ENCODE measurements around the gene ALMS1.

Gene ALMS1

DNA sequence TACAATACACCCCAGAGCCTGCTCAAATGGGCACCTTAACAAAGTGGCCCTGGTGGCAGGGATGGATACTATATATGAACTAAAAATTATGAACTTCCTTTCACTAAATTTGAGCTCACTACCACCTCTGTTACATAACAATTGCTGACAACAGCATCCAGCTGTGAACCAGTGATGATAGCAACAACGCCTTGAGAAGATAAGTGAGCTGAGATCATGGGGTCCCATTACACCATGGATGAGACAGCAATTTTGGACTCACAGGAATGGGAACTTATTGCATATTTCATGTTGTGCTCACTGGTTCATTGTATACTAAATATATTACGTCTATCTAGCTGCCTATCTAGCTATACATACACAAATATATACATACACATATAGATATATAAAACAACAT is 16.9 kb upstream of the ALMS1 start:
- Histone ChIP-seq H3K4me1 (ENCODE audit: control insufficient read depth, insufficient read depth, low read length) (no peaks in the 10 kb centered on the region), H3K9me3 (ENCODE audit: control insufficient read depth in 2 of 2, low read length in 2 of 2) (no peaks in the 10 kb centered on the region)

DNA sequence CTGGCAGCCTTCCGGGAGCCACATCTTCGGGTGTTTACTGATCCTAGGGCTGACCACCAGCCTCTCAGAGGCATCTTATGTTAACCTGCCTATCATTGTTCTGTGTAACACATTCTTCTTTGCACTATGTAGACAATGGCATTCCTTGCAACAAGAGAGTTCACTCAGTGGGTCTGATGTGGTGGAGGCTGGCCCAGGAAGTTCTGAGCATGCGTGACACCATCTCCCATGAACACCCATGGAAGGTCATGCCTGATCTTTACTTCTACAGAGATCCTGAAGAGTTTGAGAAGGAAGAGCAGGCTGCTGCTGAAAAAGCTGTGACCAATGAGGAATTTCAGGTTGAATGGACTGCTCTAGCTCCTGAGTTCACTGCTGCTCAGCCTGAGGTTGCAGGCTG is 15.3 kb upstream of the ALMS1 start:
- H3K4me1 ChIP-seq (ENCODE audit: control insufficient read depth, insufficient read depth, low read length): no peaks in the 10 kb centered on the region
- no peak overlapping the region for H3K9ac ChIP-seq (ENCODE audit: low read length in 2 of 2)
- no peak overlapping the region for H3K4me3 ChIP-seq (ENCODE audit: low read length in 2 of 2)
- H3K36me3 ChIP-seq (ENCODE audit: control insufficient read depth in 2 of 2, insufficient read depth in 2 of 2, low read length in 2 of 2): no peaks in the 10 kb centered on the region
- H3K27ac ChIP-seq (ENCODE audit: low read length): no peak overlapping the region
- no peaks in the 10 kb centered on the region for H3K9me3 ChIP-seq (ENCODE audit: control insufficient read depth in 2 of 2, low read length in 2 of 2)
- H3K27me3 ChIP-seq (ENCODE audit: control insufficient read depth in 1 of 2, insufficient read depth in 2 of 2, low read length in 2 of 2): no peaks in the 10 kb centered on the region

More for the DNA sequence above, 16.9 kb upstream of the ALMS1 start:
- Histone ChIP-seq H3K4me3 (ENCODE audit: low read length in 2 of 2) (no peak overlapping the region), H3K36me3 (ENCODE audit: control insufficient read depth in 2 of 2, insufficient read depth in 2 of 2, low read length in 2 of 2) (no peaks in the 10 kb centered on the region), H3K9ac (ENCODE audit: low read length in 2 of 2) (no peak overlapping the region), H3K27me3 (ENCODE audit: control insufficient read depth in 1 of 2, insufficient read depth in 2 of 2, low read length in 2 of 2) (no peaks in the 10 kb centered on the region), H3K27ac (ENCODE audit: low read length) (no peak overlapping the region)

DNA sequence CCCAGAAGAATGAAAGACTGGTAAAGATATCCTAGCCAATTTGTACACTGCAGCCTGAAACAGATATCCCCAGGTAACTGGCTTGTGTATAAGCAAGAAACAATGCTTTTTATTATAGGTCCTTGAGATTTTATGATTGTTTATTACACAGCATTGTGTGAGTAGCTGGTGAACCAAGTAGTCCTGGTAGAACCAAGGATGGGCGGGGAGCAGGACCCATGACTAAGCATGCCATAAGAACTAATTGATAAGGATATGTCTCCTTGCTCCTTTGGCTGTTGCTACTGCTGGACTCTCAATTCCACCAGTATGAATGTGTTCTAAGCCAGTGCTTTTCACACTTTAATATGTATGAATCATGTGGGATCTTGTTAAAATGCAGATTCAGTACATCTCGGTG is 12.3 kb upstream of the ALMS1 start:
- H3K9ac ChIP-seq (ENCODE audit: low read length in 2 of 2): no peak overlapping the region
- no peak overlapping the region for H3K27ac ChIP-seq (ENCODE audit: low read length)
- no peaks in the 10 kb centered on the region for H3K4me1 ChIP-seq (ENCODE audit: control insufficient read depth, insufficient read depth, low read length)
- H3K9me3 ChIP-seq (ENCODE audit: control insufficient read depth in 2 of 2, low read length in 2 of 2): no peaks in the 10 kb centered on the region
- H3K4me3 ChIP-seq (ENCODE audit: low read length in 2 of 2): no peak overlapping the region
- no peaks in the 10 kb centered on the region for H3K36me3 ChIP-seq (ENCODE audit: control insufficient read depth in 2 of 2, insufficient read depth in 2 of 2, low read length in 2 of 2)
- no peaks in the 10 kb centered on the region for H3K27me3 ChIP-seq (ENCODE audit: control insufficient read depth in 1 of 2, insufficient read depth in 2 of 2, low read length in 2 of 2)

DNA sequence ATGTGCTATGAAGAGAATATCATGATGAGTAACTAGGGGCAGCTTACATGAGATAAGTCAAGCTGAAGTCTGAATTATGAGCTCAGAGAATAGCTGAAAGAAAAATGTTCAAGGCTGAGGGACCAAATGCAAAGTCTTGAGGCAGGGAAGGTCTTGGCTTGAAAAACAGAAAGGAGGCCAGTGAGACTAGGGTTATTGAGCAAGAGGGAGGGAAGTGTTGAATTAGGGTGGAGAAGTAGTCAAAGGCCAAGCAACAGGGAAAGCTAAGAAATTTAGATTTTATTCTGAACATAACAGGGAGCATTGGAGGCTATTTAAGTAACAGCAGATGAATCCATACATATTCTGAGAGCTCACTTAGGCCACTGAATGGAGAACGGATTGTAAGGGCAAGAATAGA is 11.4 kb upstream of the ALMS1 start:
- Histone ChIP-seq H3K27me3 (ENCODE audit: control insufficient read depth in 1 of 2, insufficient read depth in 2 of 2, low read length in 2 of 2) (peaks cover 0 to 3% of the 10 kb centered on the region in 2 donors), H3K9ac (ENCODE audit: low read length in 2 of 2) (no peak overlapping the region), H3K9me3 (ENCODE audit: control insufficient read depth in 2 of 2, low read length in 2 of 2) (no peaks in the 10 kb centered on the region), H3K4me3 (ENCODE audit: low read length in 2 of 2) (no peak overlapping the region), H3K4me1 (ENCODE audit: control insufficient read depth, insufficient read depth, low read length) (no peaks in the 10 kb centered on the region), H3K27ac (ENCODE audit: low read length) (no peak overlapping the region), H3K36me3 (ENCODE audit: control insufficient read depth in 2 of 2, insufficient read depth in 2 of 2, low read length in 2 of 2) (no peaks in the 10 kb centered on the region)

DNA sequence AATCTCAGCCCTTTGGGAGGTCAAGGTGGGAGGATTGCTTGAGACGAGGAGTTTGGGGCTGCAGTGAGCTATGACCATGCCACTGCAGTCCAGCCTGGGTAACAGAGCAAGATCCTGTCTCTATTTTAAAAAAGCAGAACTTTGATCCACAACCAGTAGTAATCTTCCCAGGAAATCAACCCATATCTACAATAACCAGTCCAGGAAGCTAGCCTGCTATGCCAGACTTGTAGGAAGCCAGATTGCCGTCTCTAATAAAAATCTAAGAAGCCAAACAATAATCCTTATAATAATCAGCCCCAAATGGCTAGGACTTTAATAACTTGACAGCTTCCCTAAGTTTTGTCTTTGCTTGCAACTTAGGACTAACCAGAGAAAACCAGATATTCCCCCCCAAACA is 9.0 kb upstream of the ALMS1 start:
- no peaks in the 10 kb centered on the region for H3K4me1 ChIP-seq (ENCODE audit: control insufficient read depth, insufficient read depth, low read length)
- no peaks in the 10 kb centered on the region for H3K9me3 ChIP-seq (ENCODE audit: control insufficient read depth in 2 of 2, low read length in 2 of 2)
- no peaks in the 10 kb centered on the region for H3K36me3 ChIP-seq (ENCODE audit: control insufficient read depth in 2 of 2, insufficient read depth in 2 of 2, low read length in 2 of 2)
- H3K9ac ChIP-seq (ENCODE audit: low read length in 2 of 2): no peak overlapping the region
- peaks cover 0 to 3% of the 10 kb centered on the region in 2 donors for H3K27me3 ChIP-seq (ENCODE audit: control insufficient read depth in 1 of 2, insufficient read depth in 2 of 2, low read length in 2 of 2)
- no peak overlapping the region for H3K27ac ChIP-seq (ENCODE audit: low read length)
- H3K4me3 ChIP-seq (ENCODE audit: low read length in 2 of 2): no peak overlapping the region

DNA sequence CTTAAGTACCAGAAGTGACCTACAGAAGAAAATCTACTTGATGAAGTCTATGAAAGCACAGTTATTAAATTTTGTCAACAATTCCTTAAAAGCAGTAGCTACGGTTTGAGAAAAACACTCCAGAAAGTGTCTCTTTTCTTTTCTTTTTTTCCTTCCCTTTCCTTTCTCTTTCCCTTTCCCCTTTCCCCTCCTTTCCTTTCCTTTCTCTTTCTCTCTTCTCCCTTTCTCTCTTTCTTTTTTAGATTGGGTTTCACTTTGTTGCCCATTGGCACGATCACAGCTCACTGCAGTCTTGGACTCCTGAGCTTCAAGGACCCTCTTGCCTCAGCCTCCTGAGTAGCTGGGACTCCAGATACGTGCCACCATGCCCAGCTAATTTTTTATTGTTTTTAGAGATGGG is 2.6 kb upstream of the ALMS1 start:
- H3K4me3 ChIP-seq (ENCODE audit: low read length in 2 of 2): no peak overlapping the region
- no peak overlapping the region for H3K9ac ChIP-seq (ENCODE audit: low read length in 2 of 2)
- peaks cover 0 to 3% of the 10 kb centered on the region in 2 donors for H3K27me3 ChIP-seq (ENCODE audit: control insufficient read depth in 1 of 2, insufficient read depth in 2 of 2, low read length in 2 of 2)
- no peaks in the 10 kb centered on the region for H3K9me3 ChIP-seq (ENCODE audit: control insufficient read depth in 2 of 2, low read length in 2 of 2)
- H3K36me3 ChIP-seq (ENCODE audit: control insufficient read depth in 2 of 2, insufficient read depth in 2 of 2, low read length in 2 of 2): no peaks in the 10 kb centered on the region
- peaks cover 13% of the 10 kb centered on the region for H3K4me1 ChIP-seq (ENCODE audit: control insufficient read depth, insufficient read depth, low read length)
- no peak overlapping the region for H3K27ac ChIP-seq (ENCODE audit: low read length)

DNA sequence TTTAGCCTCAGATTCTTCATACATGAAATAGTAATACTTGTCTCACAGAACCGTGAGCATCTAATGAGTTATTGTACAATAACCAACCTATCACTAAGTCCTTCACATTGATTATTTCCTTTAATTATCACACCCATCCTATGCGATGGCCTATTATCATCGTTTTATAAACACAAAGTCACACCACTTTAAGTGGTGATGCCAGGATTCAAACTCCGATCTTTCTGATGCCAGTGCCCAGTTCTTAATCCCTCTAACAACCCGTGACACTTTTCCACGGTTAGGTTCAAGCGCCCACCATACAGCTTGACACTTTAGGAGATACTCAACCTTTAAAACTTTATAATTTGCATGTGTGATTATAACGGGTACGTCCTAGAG is 523 bp upstream of the ALMS1 start:
- peaks cover 13% of the 10 kb centered on the region for H3K4me1 ChIP-seq (ENCODE audit: control insufficient read depth, insufficient read depth, low read length)
- no peaks in the 10 kb centered on the region for H3K27me3 ChIP-seq (ENCODE audit: control insufficient read depth in 1 of 2, insufficient read depth in 2 of 2, low read length in 2 of 2)
- H3K4me3 ChIP-seq (ENCODE audit: low read length in 2 of 2): peak overlapping the region; percentile 86 to 93
- peak overlapping the region; percentile 87 for H3K9ac ChIP-seq (ENCODE audit: low read length in 2 of 2)
- no peaks in the 10 kb centered on the region for H3K9me3 ChIP-seq (ENCODE audit: control insufficient read depth in 2 of 2, low read length in 2 of 2)
- H3K27ac ChIP-seq (ENCODE audit: low read length): peak overlapping the region; percentile 81
- no peaks in the 10 kb centered on the region for H3K36me3 ChIP-seq (ENCODE audit: control insufficient read depth in 2 of 2, insufficient read depth in 2 of 2, low read length in 2 of 2)

DNA sequence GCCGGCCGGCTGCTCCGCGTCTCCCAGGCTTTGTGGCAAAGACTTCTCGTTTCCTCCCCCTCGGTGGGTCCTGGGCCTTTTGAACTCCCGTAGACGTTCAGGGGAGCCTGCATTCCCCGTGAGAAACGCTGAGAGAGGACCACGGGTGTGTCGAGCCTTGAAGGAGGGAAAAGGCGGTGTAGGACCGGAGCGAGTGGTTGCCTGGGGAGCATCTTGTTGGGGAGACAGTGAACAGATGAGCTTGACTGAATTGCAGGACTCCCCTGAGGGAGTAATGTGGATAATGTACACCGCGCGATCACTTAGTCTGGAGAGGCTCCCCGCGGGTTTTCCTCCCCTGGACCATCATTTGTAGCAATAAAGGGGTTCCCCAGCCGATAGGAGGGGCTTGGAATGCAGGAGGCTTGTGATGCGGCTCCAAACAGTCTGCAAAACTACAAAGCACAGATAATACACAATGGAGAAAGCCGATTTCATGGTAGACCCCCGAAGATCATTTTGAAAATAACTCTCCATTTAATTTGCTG is 769 bp downstream of the ALMS1 start:
- no peaks in the 10 kb centered on the region for H3K27me3 ChIP-seq (ENCODE audit: control insufficient read depth in 1 of 2, insufficient read depth in 2 of 2, low read length in 2 of 2)
- peak overlapping the region; percentile 76 for H3K27ac ChIP-seq (ENCODE audit: low read length)
- H3K36me3 ChIP-seq (ENCODE audit: control insufficient read depth in 2 of 2, insufficient read depth in 2 of 2, low read length in 2 of 2): no peaks in the 10 kb centered on the region
- peaks cover 13% of the 10 kb centered on the region for H3K4me1 ChIP-seq (ENCODE audit: control insufficient read depth, insufficient read depth, low read length)
- H3K9me3 ChIP-seq (ENCODE audit: control insufficient read depth in 2 of 2, low read length in 2 of 2): no peaks in the 10 kb centered on the region
- peak overlapping the region; percentile 92 to 93 for H3K4me3 ChIP-seq (ENCODE audit: low read length in 2 of 2)
- peak overlapping the region; percentile 78 to 94 for H3K9ac ChIP-seq (ENCODE audit: low read length in 2 of 2)

DNA sequence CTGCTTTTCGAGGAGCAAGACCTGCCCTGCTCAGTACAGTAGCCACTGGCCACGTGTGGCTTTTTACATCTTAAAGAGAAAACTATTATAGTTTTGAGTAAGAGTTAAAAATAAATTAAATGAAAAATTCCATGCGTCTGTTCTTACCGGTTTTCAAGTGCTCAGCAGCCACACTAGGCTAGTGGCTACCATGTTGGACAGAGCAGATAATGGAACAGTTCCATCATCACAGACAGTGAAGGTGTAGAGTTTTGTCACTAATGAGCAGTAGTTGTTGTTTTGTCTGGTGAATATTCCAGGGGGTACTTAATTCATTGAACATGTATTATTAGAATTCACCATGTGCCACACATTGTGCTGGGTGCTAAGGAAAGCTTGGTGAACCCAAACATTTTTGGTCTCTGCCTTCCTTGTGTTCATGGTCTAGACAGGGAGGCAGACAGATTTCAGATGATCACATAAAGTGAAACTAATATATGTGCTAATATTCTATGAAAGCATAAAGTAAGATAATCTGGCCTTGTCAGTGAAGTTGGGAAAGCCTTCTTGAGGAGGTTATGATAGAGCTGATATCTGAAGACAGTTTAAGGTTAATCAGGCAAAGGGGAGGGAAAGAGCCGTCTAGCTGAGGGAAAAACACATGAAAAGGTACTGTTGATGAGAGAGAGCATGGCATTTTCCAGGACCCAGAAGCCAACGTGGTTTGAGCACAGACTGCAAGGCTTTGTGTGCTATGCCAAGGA is 1.4 kb downstream of the ALMS1 start:
- Histone ChIP-seq H3K27me3 (ENCODE audit: control insufficient read depth in 1 of 2, insufficient read depth in 2 of 2, low read length in 2 of 2) (no peaks in the 10 kb centered on the region), H3K4me1 (ENCODE audit: control insufficient read depth, insufficient read depth, low read length) (peaks cover 13% of the 10 kb centered on the region), H3K9me3 (ENCODE audit: control insufficient read depth in 2 of 2, low read length in 2 of 2) (no peaks in the 10 kb centered on the region), H3K4me3 (ENCODE audit: low read length in 2 of 2) (peak overlapping the region; percentile 92 to 93), H3K36me3 (ENCODE audit: control insufficient read depth in 2 of 2, insufficient read depth in 2 of 2, low read length in 2 of 2) (no peaks in the 10 kb centered on the region), H3K27ac (ENCODE audit: low read length) (peak overlapping the region; percentile 76), H3K9ac (ENCODE audit: low read length in 2 of 2) (peak overlapping the region in 1 of 2 donors; percentile 78)

DNA sequence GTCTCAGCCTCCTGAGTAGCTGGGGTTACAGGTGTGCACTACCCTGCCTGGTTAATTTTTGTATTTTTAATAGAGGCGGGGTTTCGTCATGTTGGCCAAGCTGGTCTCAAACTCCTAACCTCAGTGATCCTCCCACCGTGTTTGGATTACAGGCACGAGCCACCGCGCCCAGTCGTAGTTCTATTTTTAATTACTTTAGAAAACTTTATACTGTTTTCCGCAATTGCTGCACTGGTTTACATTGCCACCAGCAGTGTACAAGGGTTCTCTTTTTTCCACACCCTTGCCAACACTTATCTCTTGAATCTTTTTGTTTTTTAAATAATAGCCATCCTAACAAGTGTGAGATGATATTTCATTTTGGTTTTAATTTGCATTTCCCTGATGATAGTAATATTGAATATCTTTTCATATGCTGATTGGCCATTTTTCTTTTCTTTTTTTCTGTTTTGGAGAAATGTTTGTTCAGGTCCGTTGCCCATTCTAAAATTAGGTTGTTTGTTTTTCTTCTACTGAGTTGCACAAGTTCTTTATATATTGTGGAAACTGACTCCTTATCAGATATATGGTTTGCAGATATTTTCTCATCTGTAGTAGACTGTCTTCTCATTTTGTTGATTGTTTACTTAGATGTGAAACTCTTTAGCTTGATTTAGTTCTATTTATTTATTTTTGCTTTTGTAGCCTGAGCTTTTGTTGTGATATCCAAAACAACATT is 16.9 kb downstream of the ALMS1 start:
- no peak overlapping the region for H3K4me3 ChIP-seq (ENCODE audit: low read length in 2 of 2)
- no peaks in the 10 kb centered on the region for H3K4me1 ChIP-seq (ENCODE audit: control insufficient read depth, insufficient read depth, low read length)
- no peak overlapping the region for H3K9ac ChIP-seq (ENCODE audit: low read length in 2 of 2)
- peaks cover 4 to 5% of the 10 kb centered on the region in 2 donors for H3K36me3 ChIP-seq (ENCODE audit: control insufficient read depth in 2 of 2, insufficient read depth in 2 of 2, low read length in 2 of 2)
- no peaks in the 10 kb centered on the region for H3K27me3 ChIP-seq (ENCODE audit: control insufficient read depth in 1 of 2, insufficient read depth in 2 of 2, low read length in 2 of 2)
- peaks cover 0 to 15% of the 10 kb centered on the region in 2 donors for H3K9me3 ChIP-seq (ENCODE audit: control insufficient read depth in 2 of 2, low read length in 2 of 2)
- H3K27ac ChIP-seq (ENCODE audit: low read length): no peak overlapping the region

DNA sequence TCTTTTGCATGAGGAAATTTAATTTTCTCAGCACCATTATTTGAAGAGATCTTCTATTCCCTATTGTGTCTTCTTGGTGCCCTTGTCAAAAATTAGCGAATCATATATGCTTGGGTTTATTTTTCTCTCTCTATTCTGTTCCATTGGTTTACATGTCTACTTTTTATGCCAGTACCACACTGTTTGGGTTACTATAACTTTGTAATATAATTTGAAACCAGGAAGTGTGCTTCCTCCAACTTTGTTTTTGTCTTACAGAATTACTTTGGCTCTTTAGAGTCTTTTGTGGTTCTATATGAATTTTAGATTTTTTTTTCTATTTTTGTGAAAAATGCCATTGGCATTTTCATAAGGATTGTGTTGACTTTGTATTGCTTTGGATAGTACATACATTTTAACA is 17.6 kb downstream of the ALMS1 start:
- Histone ChIP-seq H3K27me3 (ENCODE audit: control insufficient read depth in 1 of 2, insufficient read depth in 2 of 2, low read length in 2 of 2) (no peaks in the 10 kb centered on the region), H3K4me3 (ENCODE audit: low read length in 2 of 2) (no peak overlapping the region)

More for the DNA sequence above, 17.6 kb downstream of the ALMS1 start:
- Histone ChIP-seq H3K36me3 (ENCODE audit: control insufficient read depth in 2 of 2, insufficient read depth in 2 of 2, low read length in 2 of 2) (peaks cover 4 to 5% of the 10 kb centered on the region in 2 donors), H3K9me3 (ENCODE audit: control insufficient read depth in 2 of 2, low read length in 2 of 2) (peaks cover 0 to 15% of the 10 kb centered on the region in 2 donors), H3K27ac (ENCODE audit: low read length) (no peak overlapping the region), H3K9ac (ENCODE audit: low read length in 2 of 2) (no peak overlapping the region), H3K4me1 (ENCODE audit: control insufficient read depth, insufficient read depth, low read length) (no peaks in the 10 kb centered on the region)
